GM23248 (cell line): ENCODE results near the gene AMPD1. TPM values are rescaled to one million over a fixed set of nuclear protein-coding genes. Genes with fewer than 3 reads are reported as not detected.

Source experiments
- DNase-seq: peaks from one replicate; pipeline ENCODE4 v3.0.0-alpha.2; 2015
- H2AFZ ChIP-seq: fragments of 200-600 bp; sonication (generic); 2 replicates; pipeline ENCODE4 v1.6.1; 2016; ENCODE audit warnings: antibody characterized with exemption
- H3F3A ChIP-seq: fragments of 200-600 bp; sonication (generic); 2 replicates; pipeline ENCODE4 v1.6.1; 2016; ENCODE audit warnings: mild to moderate bottlenecking, antibody characterized with exemption, mixed run types; ENCODE audit not compliant: insufficient read depth
- H3K27ac ChIP-seq: fragments of 200-600 bp; sonication (generic); 2 replicates; pipeline ENCODE4 v1.5.1; 2016; ENCODE audit warnings: mild to moderate bottlenecking
- H3K27me3 ChIP-seq: fragments of 200-600 bp; sonication (generic); replicated peaks from 2 replicates; pipeline ENCODE4 v1.6.1; 2016; ENCODE audit warnings: mild to moderate bottlenecking; ENCODE audit not compliant: insufficient read depth
- H3K36me3 ChIP-seq: fragments of 200-600 bp; sonication (generic); 2 replicates; pipeline ENCODE4 v1.6.1; 2016; ENCODE audit warnings: low read depth, mild to moderate bottlenecking
- H3K4me1 ChIP-seq: fragments of 200-600 bp; sonication (generic); 2 replicates; pipeline ENCODE4 v1.6.1; 2016; ENCODE audit warnings: mild to moderate bottlenecking; ENCODE audit not compliant: insufficient read depth
- H3K4me2 ChIP-seq: fragments of 200-600 bp; sonication (generic); one replicate; pipeline ENCODE4 v1.6.1; 2016; ENCODE audit warnings: mild to moderate bottlenecking; ENCODE audit not compliant: unreplicated experiment
- H3K4me3 ChIP-seq: fragments of 200-600 bp; sonication (generic); 2 replicates; pipeline ENCODE4 v1.5.1; 2016; ENCODE audit warnings: mild to moderate bottlenecking
- H3K79me2 ChIP-seq: fragments of 200-600 bp; sonication (generic); 2 replicates; pipeline ENCODE4 v1.6.1; 2016; ENCODE audit warnings: mild to moderate bottlenecking; ENCODE audit not compliant: insufficient read depth
- H3K9ac ChIP-seq: fragments of 200-600 bp; sonication (generic); 2 replicates; pipeline ENCODE4 v1.6.1; 2016; ENCODE audit warnings: mild to moderate bottlenecking
- H3K9me2 ChIP-seq: fragments of 200-600 bp; sonication (generic); 2 replicates; pipeline ENCODE4 v1.6.1; 2016; ENCODE audit warnings: mixed run types, mild to moderate bottlenecking, moderate library complexity; ENCODE audit not compliant: insufficient read depth
- H3K9me3 ChIP-seq: fragments of 200-600 bp; sonication (generic); one replicate; pipeline ENCODE4 v1.6.1; 2017; ENCODE audit warnings: low read depth
- H4K20me1 ChIP-seq: fragments of 200-600 bp; sonication (generic); 2 replicates; pipeline ENCODE4 v1.6.0; 2016; ENCODE audit not compliant: insufficient read depth
- EZH2 ChIP-seq: fragments of 200-600 bp; sonication (generic); IDR thresholded peaks from 2 replicates; pipeline ENCODE4 v1.6.1; 2018; ENCODE audit warnings: antibody characterized with exemption, mild to moderate bottlenecking; ENCODE audit not compliant: insufficient read depth, poor library complexity, severe bottlenecking
- EZH2phosphoT487 ChIP-seq: fragments of 200-600 bp; sonication (generic); IDR thresholded peaks from 2 replicates; pipeline ENCODE4 v1.6.1; 2018; ENCODE audit warnings: antibody characterized with exemption, moderate library complexity, mild to moderate bottlenecking, low read depth; ENCODE audit not compliant: insufficient read depth
- WGBS, 2 experiments: methylation state at CpG; one replicate each; pipeline ENCODE4 v1.1.6; 2015 to 2017; ENCODE audit warnings: low lambda C conversion rate in 2 of 2, low coverage in 1 of 2; ENCODE audit errors: missing lambda C conversion rate in 2 of 2; 5-methylcytosine and 5-hydroxymethylcytosine counted together
- in situ Hi-C: fragments of 300-500 bp; cut with MboI; formaldehyde crosslinking; loops from 2 replicates; pipeline ENCODE4 v1.15.0; 2020
- polyA plus RNA-seq: library from polyadenylated mRNA; unstranded; fragments of >200 nt; fragmentation: Nextera tagmentation; extraction: Ambion mirVana; gene quantifications from 2 replicates; pipeline ENCODE4 v1.2.1, GENCODE V29; 2016
- small RNA-seq: library from RNA; depleted of rRNA; stranded (forward); fragments of <200 nt; gene quantifications from one replicate; pipeline ENCODE3, GENCODE V24; 2014; ENCODE audit warnings: low read depth, low replicate concordance
- total RNA-seq: library from RNA; depleted of rRNA; stranded (reverse); fragments of >200 nt; shearing (Covaris generic); gene quantifications from 2 replicates; pipeline ENCODE4 v1.2.3, GENCODE V29; 2014; rRNA removed

AMPD1 gene
- total and polyA plus RNA-seq, 2 experiments from 2014 or later, result not detected

DNA sequence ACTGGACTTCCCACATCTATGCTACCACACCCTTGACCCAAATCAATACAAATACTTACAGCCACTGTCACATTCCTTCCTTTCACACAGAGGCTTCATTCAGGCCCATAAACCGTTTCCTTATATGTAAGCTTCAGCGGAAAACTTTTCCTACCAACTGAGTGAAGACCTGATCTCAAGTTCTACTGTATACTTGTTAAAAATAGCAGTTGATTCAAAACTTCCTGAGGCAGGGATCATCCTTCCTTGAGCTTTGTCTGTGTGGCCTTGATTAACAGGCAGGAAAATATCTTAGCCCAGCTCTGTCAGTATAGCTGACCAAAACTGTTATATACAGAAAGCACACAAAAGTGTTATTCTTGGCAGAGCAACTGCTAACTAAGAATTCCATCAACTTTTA lies 68.2 kb downstream of the AMPD1 start:
- TF ChIP-seq EZH2 (no peak), EZH2phosphoT487 (no peak)
- Histone ChIP-seq H3K4me3 (no peak overlapping the region), H3K9me3 (no peaks in the 10 kb centered on the region), H3K27me3 (no peaks in the 10 kb centered on the region), H3K4me2 (no peak overlapping the region), H3K4me1 (no peaks in the 10 kb centered on the region), H3K9me2 (no peaks in the 10 kb centered on the region), H3K9ac (no peak overlapping the region), H3F3A (no peaks in the 10 kb centered on the region), H3K27ac (no peak overlapping the region), H3K36me3 (0 out of 2 replicates have a peak, but pooled peaks cover 4% of the 10 kb centered on the region), H2AFZ (no peak overlapping the region), H4K20me1 (no peaks in the 10 kb centered on the region), H3K79me2 (no peaks in the 10 kb centered on the region)
- DNase-seq, result no peak
- WGBS, 2 experiments, result 32 to 33% methylated on average over 2 of the region's 2 CpGs
- in situ Hi-C loops, result no loop called here

DNA sequence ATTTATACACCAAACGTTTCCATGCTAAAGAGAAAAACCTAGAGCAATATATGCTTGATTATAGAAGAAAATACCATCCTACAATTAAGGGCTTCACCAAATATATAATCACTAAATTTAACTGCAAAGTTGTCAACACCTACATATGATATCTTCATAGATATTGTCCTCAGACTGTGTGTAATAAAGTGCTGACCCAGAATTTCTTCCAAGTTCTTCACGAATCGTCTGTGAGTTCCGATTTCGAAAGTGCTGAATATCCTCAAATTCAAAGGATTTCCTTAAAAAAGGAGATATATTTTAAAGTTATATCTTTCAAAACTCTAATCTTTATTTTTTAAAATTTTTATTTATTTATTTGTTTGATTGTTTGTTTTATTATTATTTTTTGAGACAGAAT lies 72.0 kb downstream of the AMPD1 start:
- no peak overlapping the region for H3K27ac ChIP-seq
- H3K9me3 ChIP-seq, result no peaks in the 10 kb centered on the region
- DNase-seq, result no peak
- 88 to 92% methylated on average over 5 of the region's 5 CpGs for WGBS, 2 experiments
- H4K20me1 ChIP-seq, result no peaks in the 10 kb centered on the region
- H3K4me2 ChIP-seq, result no peak overlapping the region
- no peaks in the 10 kb centered on the region for H3F3A ChIP-seq
- TF ChIP-seq EZH2phosphoT487 (no peak), EZH2 (no peak)
- H3K9me2 ChIP-seq, result no peaks in the 10 kb centered on the region
- no peak overlapping the region for H3K9ac ChIP-seq
- 0 out of 2 replicates have a peak, but pooled peaks cover 4% of the 10 kb centered on the region for H3K36me3 ChIP-seq
- H3K79me2 ChIP-seq, result no peaks in the 10 kb centered on the region
- H3K4me1 ChIP-seq, result no peaks in the 10 kb centered on the region
- no peak overlapping the region for H2AFZ ChIP-seq
- no peak overlapping the region for H3K4me3 ChIP-seq
- no peaks in the 10 kb centered on the region for H3K27me3 ChIP-seq
- in situ Hi-C loops, result no loop called here

Small RNA genes lying within 50 kb of the gene (small RNA-seq; reads per million reads assigned to genes)
- gene RN7SL432P (not detected), gene RNY1P13 (not detected)

Other genes starting within 250 kb of the AMPD1 start
- gene TRIM33, start 184.3 kb downstream of the AMPD1 start, total RNA-seq, result 17.6 and 19.7 TPM in 2 replicates
- 7.9 and 10.6 TPM in 2 replicates for gene TRIM33, start 184.3 kb downstream of the AMPD1 start, polyA plus RNA-seq
- gene BCAS2, start 113.9 kb downstream of the AMPD1 start, total RNA-seq, result 26.1 and 44.4 TPM in 2 replicates
- gene BCAS2, start 113.9 kb downstream of the AMPD1 start, polyA plus RNA-seq, result 64.4 and 67.1 TPM in 2 replicates
- 5.9 and 6.8 TPM in 2 replicates for gene DENND2C, start 25.5 kb downstream of the AMPD1 start, total RNA-seq
- 2.8 and 3.3 TPM in 2 replicates for gene DENND2C, start 25.5 kb downstream of the AMPD1 start, polyA plus RNA-seq
- gene NRAS, start 21.2 kb upstream of the AMPD1 start, total RNA-seq, result 65.0 and 70.7 TPM in 2 replicates
- gene NRAS, start 21.2 kb upstream of the AMPD1 start, polyA plus RNA-seq, result 36.8 and 38.7 TPM in 2 replicates
- gene CSDE1, start 62.4 kb upstream of the AMPD1 start, total RNA-seq, result 621 and 808 TPM in 2 replicates
- gene CSDE1, start 62.4 kb upstream of the AMPD1 start, polyA plus RNA-seq, result 274 and 297 TPM in 2 replicates
- gene SIKE1, start 85.1 kb upstream of the AMPD1 start, total RNA-seq, result 70.3 and 106 TPM in 2 replicates
- gene SIKE1, start 85.1 kb upstream of the AMPD1 start, polyA plus RNA-seq, result 50.9 and 53.0 TPM in 2 replicates
- not detected in 2 replicates for gene SYCP1, start 159.3 kb upstream of the AMPD1 start, total RNA-seq
- gene SYCP1, start 159.3 kb upstream of the AMPD1 start, polyA plus RNA-seq, result not detected in 2 replicates